ENCODE data around the gene CC2D2B. TPM values are rescaled to one million over a fixed set of nuclear protein-coding genes. Genes with fewer than 3 reads are reported as not detected.

The CC2D2B gene
- total and polyA plus RNA-seq, 2 of the 13 experiments (the other 11 are each of a cell fraction or from before 2014, with no cell fraction given), result 0.20 TPM; not detected in 1

DNA sequence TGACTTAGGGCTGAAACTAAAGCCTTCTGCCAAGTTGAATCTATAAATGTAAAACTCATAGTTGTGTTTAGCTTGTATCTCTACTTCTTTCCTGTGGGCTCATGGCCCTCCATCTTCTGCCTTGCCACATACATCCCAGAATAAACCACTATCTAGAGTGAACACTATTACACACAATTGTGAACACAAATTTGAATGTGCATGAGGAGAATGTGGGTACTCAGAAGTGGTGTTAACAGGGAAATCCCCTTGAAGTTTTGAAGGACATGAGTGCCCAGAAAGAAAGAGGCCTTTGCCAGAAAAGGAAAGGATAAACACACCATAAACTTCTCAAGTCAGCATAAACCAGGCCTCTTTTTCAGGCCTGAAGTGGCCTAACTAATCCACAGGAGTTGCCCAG is 115.4 kb downstream of the CC2D2B start (continued):
- TF ChIP-seq, protein P1, sequence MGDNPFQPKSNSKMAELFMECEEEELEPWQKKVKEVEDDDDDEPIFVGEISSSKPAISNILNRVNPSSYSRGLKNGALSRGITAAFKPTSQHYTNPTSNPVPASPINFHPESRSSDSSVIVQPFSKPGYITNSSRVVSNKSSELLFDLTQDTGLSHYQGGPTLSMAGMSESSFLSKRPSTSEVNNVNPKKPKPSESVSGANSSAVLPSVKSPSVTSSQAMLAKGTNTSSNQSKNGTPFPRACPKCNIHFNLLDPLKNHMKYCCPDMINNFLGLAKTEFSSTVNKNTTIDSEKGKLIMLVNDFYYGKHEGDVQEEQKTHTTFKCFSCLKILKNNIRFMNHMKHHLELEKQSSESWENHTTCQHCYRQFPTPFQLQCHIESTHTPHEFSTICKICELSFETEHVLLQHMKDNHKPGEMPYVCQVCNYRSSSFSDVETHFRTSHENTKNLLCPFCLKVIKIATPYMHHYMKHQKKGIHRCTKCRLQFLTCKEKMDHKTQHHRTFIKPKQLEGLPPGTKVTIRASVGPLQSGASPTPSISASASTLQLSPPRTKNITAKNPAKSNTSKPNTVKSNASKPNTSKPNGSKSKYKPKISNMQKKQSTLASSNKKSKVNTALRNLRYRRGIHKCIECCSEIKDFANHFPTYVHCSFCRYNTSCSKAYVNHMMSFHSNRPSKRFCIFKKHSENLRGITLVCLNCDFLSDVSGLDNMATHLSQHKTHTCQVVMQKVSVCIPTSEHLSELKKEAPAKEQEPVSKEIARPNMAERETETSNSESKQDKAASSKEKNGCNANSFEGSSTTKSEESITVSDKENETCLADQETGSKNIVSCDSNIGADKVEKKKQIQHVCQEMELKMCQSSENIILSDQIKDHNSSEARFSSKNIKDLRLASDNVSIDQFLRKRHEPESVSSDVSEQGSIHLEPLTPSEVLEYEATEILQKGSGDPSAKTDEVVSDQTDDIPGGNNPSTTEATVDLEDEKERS (CRISPR knock-in tag; IDR thresholded peaks at IDR 0.05), result no peak
- TF ChIP-seq, protein P2, sequence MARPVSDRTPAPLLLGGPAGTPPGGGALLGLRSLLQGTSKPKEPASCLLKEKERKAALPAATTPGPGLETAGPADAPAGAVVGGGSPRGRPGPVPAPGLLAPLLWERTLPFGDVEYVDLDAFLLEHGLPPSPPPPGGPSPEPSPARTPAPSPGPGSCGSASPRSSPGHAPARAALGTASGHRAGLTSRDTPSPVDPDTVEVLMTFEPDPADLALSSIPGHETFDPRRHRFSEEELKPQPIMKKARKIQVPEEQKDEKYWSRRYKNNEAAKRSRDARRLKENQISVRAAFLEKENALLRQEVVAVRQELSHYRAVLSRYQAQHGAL (CRISPR knock-in tag; IDR thresholded peaks at IDR 0.05; ENCODE audit: not compliant biosample characterization), result no peak
- TF ChIP-seq, protein P3, sequence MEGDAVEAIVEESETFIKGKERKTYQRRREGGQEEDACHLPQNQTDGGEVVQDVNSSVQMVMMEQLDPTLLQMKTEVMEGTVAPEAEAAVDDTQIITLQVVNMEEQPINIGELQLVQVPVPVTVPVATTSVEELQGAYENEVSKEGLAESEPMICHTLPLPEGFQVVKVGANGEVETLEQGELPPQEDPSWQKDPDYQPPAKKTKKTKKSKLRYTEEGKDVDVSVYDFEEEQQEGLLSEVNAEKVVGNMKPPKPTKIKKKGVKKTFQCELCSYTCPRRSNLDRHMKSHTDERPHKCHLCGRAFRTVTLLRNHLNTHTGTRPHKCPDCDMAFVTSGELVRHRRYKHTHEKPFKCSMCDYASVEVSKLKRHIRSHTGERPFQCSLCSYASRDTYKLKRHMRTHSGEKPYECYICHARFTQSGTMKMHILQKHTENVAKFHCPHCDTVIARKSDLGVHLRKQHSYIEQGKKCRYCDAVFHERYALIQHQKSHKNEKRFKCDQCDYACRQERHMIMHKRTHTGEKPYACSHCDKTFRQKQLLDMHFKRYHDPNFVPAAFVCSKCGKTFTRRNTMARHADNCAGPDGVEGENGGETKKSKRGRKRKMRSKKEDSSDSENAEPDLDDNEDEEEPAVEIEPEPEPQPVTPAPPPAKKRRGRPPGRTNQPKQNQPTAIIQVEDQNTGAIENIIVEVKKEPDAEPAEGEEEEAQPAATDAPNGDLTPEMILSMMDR (CRISPR knock-in tag; IDR thresholded peaks at IDR 0.05), result no peak
- TF ChIP-seq, protein P4, sequence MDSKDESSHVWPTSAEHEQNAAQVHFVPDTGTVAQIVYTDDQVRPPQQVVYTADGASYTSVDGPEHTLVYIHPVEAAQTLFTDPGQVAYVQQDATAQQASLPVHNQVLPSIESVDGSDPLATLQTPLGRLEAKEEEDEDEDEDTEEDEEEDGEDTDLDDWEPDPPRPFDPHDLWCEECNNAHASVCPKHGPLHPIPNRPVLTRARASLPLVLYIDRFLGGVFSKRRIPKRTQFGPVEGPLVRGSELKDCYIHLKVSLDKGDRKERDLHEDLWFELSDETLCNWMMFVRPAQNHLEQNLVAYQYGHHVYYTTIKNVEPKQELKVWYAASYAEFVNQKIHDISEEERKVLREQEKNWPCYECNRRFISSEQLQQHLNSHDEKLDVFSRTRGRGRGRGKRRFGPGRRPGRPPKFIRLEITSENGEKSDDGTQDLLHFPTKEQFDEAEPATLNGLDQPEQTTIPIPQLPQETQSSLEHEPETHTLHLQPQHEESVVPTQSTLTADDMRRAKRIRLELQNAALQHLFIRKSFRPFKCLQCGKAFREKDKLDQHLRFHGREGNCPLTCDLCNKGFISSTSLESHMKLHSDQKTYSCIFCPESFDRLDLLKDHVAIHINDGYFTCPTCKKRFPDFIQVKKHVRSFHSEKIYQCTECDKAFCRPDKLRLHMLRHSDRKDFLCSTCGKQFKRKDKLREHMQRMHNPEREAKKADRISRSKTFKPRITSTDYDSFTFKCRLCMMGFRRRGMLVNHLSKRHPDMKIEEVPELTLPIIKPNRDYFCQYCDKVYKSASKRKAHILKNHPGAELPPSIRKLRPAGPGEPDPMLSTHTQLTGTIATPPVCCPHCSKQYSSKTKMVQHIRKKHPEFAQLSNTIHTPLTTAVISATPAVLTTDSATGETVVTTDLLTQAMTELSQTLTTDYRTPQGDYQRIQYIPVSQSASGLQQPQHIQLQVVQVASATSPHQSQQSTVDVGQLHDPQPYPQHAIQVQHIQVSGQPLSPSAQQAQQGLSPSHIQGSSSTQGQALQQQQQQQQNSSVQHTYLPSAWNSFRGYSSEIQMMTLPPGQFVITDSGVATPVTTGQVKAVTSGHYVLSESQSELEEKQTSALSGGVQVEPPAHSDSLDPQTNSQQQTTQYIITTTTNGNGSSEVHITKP (CRISPR knock-in tag; IDR thresholded peaks at IDR 0.05; ENCODE audit: low read depth), result no peak
- TF ChIP-seq, protein P5, sequence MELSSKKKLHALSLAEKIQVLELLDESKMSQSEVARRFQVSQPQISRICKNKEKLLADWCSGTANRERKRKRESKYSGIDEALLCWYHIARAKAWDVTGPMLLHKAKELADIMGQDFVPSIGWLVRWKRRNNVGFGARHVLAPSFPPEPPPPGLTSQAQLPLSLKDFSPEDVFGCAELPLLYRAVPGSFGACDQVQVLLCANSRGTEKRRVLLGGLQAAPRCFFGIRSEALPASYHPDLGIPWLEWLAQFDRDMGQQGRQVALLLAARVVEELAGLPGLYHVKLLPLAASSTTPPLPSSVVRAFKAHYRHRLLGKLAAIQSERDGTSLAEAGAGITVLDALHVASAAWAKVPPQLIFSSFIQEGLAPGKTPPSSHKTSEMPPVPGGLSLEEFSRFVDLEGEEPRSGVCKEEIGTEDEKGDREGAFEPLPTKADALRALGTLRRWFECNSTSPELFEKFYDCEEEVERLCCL (CRISPR knock-in tag; IDR thresholded peaks at IDR 0.05; ENCODE audit: borderline replicate concordance), result no peak
- TF ChIP-seq, protein P6, sequence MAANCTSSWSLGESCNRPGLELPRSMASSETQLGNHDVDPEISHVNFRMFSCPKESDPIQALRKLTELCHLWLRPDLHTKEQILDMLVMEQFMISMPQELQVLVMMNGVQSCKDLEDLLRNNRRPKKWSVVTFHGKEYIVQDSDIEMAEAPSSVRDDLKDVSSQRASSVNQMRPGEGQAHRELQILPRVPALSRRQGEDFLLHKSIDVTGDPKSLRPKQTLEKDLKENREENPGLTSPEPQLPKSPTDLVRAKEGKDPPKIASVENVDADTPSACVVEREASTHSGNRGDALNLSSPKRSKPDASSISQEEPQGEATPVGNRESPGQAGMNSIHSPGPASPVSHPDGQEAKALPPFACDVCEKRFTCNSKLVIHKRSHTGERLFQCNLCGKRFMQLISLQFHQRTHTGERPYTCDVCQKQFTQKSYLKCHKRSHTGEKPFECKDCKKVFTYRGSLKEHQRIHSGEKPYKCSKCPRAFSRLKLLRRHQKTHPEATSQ (CRISPR knock-in tag; IDR thresholded peaks at IDR 0.05; ENCODE audit: borderline replicate concordance), result no peak
- no peak for TF ChIP-seq SMARCE1 (IDR thresholded peaks at IDR 0.05; ENCODE audit: borderline replicate concordance)
